Left renal pelvis (tissue), 4 donors: ENCODE measurements around the gene TOR1A. TPM values are rescaled to one million over a fixed set of nuclear protein-coding genes. Genes with fewer than 3 reads are reported as not detected.

Experiments used
- DNase-seq, 4 donors: peaks; one replicate each; pipeline ENCODE4 v3.0.0-alpha.2; 2013; ENCODE audit warnings: low read depth in 4 of 4, low spot score in 3 of 4
- polyA plus RNA-seq, 4 donors: library from polyadenylated mRNA; unstranded; fragments of 120-200 nt; gene quantifications; one replicate each; pipeline ENCODE4 v1.2.1, GENCODE V29; 2013; ENCODE audit not compliant: insufficient read length in 4 of 4

The TOR1A gene
- polyA plus RNA-seq, 4 donors: 41.9 to 44.0 (median 43.1) TPM

GRCh38 chr9:129853614-129854013 lies 29.7 kb upstream of the TOR1A start:
- DNase-seq: no peak

DNA sequence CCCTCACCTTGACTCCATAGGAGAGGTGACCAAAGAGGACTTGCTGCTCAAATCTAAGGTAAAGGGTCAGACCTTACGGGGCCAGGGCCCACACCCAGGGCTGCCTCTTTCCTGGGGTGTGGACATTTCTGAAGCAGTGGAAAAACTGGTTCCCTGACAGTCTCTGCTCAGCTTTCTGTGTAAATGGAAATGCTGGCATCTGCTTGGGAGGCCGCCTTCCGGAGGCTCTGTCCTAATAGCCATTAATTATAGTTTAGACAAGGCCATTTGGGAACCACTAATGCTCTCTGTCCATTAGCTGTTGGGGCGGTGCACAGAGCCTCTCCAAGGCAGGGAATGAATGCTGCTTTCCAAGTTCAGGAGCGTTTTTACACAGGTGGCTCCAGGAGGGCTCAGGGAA lies 28.6 kb upstream of the TOR1A start:
- no peak for DNase-seq

- DNase-seq: no peak
Observed at GRCh38 chr9:129851821-129852220, 27.9 kb upstream of the TOR1A start.

- DNase-seq: no peak
Observed at GRCh38 chr9:129850821-129851550, 27.1 kb upstream of the TOR1A start.

DNA sequence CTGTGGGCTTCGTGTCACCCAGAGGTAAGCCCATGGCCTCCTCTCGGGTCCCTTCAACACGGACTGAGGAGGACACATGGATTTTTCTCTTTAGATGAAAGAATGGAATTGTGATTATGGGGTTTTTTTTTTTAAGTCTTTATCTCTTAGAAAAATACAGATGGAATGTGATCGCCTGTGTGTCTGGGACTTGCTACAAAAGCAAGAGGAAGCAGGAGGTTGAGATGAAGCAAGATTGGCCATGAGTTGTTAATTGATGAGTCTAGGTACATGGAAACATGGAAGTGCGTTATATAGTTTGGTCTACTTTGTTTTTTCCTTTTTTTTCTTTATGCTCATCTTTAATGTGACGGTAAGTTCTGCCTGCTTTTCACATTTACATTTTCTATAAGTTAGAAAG lies 26.0 kb upstream of the TOR1A start:
- DNase-seq: no peak

- no peak for DNase-seq
Observed at GRCh38 chr9:129848712-129849441, 24.9 kb upstream of the TOR1A start.

DNA sequence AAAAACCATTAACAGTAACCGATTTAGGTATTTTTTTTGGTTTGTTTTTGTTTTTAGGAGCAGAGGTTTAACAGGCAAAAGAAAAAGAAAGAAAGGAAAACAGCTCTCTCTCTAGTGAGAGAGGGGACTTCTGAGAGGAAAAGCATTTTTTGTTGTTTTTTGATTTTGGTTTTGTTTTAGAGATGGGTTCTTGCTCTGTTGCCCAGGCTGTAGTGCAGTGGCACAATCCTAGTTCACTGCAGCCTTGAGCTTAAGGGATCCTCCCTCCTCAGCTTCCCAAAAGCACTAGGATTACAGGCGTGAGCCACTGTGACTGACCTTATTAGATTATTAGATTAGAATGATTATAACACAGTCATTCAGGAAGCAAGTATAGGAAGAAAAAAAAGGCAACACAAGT lies 21.4 kb upstream of the TOR1A start:
- DNase-seq: no peak

DNA sequence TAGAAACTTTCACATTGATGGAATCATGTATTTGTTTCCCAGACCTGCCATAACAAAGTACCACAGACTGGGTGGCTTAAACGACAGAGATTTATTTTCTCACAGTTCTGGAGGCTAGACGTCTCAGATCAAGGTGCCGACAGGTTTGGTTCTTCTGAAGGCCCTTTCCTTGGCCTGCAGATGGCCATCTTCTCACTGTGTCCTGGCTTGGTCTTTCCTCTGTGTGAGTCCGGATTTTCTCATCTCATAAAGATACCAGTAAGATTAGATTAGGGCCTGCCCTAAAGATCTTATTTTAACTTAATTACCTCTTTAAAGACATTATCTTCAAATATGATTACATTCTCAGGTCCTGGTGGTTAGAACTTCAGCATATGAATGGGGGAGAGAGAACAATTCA lies 17.1 kb upstream of the TOR1A start:
- DNase-seq: no peak

GRCh38 chr9:129840034-129840433 lies 16.1 kb upstream of the TOR1A start:
- no peak for DNase-seq

GRCh38 chr9:129839324-129840023 lies 15.5 kb upstream of the TOR1A start:
- DNase-seq: no peak

GRCh38 chr9:129838707-129839259 lies 14.8 kb upstream of the TOR1A start:
- DNase-seq: no peak

- no peak for DNase-seq
Observed at GRCh38 chr9:129836311-129837007, 12.5 kb upstream of the TOR1A start.

DNA sequence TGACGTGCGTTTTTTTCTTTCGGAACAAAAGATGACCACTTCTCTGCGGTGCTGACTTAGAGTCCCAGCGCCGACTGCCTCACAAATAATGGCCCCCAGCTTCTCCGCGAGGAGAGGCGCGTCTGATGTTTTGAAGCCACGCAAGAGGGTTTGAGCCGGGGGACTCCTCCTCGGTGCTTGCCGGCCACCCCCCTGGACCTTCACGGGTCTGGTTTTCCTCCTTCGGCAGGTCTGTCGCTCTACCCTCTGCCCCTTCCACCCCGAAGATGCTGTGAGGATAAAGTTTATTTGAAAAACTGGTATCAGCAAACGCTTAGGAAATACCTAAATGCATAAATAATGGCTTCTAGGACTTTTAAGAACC lies 11.9 kb upstream of the TOR1A start:
- no peak for DNase-seq

GRCh38 chr9:129835128-129835859 lies 11.4 kb upstream of the TOR1A start, which contains the start of the genes C9orf78 and USP20:
C9orf78 (minus strand) TSS chr9:129835275; CDS start chr9:129835221, 54 bp downstream.
USP20 (plus strand) TSS chr9:129835458; CDS start chr9:129852556, 17,098 bp downstream.
- DNase-seq: peak; percentile 90 to 93 (median 92)

- DNase-seq: no peak
Observed at GRCh38 chr9:129834489-129835127, 10.7 kb upstream of the TOR1A start.

DNA sequence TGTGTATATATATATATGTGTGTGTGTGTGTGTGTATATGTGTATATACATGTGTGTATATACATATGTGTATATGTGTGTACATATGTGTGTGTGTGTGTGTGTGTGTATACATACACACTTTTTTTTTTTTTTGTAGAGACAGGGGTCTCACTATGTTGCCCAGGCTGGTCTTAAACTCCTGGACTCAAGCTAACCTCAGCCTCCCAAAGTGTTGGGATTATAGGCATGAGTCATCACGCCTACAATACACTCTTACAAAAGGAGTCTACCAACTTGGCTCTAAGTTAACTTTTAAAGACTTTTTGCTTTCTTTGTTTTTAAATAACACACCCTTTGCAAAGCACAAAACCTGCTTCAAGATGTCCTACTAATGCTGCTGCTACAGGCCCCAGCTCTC lies 9.0 kb upstream of the TOR1A start:
- no peak for DNase-seq

- no peak for DNase-seq
Observed at GRCh38 chr9:129828969-129829368, 5.0 kb upstream of the TOR1A start.

- no peak for DNase-seq
Observed at GRCh38 chr9:129828051-129828450, 4.1 kb upstream of the TOR1A start.

GRCh38 chr9:129826759-129827158 lies 2.8 kb upstream of the TOR1A start:
- no peak for DNase-seq
